UCSD-AML1 (cell line): Measurements from ENCODE around the gene ERCC6.

Experiments used
- DNase-seq: peaks from one replicate; lab custom pipeline; 2025; ENCODE audit not compliant: unreplicated experiment; lab: John Stamatoyannopoulos, UW

Gene ERCC6

DNA sequence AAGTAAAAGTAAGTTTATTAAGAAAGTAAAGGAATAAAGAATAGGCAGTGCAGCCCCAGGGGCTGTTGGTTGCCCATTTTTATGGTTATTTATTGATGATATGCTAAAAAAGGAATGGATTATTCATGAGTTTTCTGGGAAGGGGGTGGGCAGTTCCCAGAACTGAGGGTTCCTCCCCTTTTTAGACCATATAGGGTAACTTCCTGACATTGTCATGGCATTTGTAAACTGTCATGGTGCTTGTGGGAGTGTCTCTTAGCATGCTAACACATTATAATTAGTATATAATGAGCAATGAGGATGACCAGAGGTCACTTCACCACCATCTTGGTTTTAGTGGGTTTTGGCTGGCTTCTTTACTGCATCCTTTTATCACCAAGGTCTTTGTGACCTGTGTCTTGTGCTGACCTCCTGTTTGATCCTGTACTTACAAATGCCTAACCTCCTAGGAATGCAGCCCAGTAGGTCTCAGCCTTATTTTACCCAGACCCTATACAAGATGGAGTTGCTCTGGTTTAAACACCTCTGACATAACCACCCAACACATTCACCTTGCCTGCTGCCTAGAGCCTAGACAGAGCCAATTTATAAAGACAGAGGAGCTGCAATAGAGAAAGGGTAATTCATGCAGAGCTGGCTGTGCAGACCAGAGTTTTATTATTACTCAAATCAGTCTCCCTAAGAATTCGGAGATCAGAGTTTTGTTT, 10.9 kb upstream of the ERCC6 start:
- DNase-seq, result no peak

DNA sequence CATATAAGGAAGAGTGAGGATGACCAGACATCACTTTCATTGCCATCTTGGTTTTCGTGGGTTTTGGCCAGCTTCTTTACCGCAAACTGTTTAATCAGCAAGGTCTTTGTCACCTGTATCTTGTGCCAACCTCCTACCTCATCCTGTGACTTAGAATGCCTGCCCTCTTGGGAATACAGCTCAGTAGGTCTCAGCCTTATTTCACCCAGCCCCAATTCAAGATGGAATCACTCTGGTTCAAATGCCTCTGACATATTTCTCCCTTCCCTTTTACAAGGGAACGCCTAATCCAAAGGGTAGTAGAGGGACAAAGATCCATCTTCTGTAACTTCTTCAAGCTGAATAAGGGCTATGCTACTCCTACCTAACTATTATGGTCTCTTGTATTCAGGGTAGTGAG, 4.7 kb upstream of the ERCC6 start:
- DNase-seq, result no peak

DNA sequence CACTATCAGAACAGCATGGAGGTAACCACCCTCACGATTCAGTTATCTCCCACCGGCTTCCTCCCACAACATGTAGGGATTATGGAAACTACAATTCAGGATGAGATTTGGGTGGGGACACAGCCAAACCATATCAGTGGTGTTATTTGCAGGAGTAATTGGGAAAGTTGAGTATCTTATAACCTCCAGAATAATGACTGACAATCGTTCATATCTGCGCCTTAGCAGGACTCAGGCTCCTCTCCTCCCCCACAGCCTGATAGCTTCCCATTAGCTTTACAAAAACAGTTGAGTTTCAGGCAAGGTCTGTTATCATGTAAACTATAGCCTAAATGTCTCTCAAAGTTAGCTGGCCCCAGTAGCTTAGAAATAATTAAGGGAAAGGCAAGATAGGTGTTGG, 3.4 kb upstream of the ERCC6 start:
- DNase-seq, result no peak

DNA sequence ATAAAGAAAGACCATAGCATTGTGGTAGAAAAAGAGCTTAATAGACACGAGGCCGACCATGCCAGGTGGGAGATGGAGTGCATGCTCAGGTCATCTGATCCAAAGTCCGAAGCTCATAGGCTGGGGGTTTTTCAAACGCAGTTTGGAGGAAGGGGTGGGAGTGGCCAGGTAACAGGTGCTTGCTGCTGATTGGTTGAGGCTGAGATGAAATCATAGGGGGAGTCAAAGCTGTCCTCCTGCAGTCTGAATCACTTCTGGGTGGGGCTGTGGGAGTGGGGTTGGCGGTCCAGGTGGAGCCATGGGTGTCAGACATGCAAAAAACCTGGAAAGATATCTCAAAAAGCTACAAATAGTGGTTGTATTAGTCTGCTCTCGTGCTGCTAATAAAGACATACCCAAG, 2.8 kb upstream of the ERCC6 start:
- no peak for DNase-seq

DNA sequence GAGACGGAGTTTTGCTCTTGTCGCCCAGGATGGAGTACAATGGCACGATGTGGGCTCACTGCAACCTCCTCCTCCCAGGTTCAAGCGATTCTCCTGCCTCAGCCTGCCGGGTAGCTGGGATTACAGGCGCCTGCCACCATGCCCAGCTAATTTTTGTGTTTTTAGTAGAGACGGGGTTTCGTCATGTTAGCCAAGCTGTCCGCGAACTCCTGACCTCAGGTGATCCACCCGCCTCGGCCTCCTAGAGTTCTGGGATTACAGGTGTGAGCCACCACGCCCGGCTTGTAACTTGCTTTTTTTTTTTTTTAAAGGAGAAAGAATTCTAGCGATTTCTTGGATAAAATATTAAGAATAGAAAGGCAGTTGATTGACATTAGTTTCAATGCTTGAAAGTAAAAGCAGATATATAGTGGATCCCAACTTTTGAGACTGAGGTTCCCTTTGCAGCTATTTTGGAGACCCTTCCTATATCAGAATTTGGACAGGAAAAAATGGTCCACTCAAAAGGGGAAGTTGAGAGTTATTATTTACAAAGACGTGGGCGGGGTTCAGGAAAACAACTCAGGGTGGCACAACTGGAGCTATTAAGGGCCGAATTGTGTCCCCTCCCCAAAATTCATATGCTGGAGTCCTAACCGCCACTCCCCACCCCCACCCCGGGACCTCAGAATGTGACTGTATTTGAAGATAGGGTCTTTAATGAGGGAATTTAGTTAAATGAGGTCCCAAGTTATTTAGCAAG, 1.3 kb upstream of the ERCC6 start:
- no peak for DNase-seq

DNA sequence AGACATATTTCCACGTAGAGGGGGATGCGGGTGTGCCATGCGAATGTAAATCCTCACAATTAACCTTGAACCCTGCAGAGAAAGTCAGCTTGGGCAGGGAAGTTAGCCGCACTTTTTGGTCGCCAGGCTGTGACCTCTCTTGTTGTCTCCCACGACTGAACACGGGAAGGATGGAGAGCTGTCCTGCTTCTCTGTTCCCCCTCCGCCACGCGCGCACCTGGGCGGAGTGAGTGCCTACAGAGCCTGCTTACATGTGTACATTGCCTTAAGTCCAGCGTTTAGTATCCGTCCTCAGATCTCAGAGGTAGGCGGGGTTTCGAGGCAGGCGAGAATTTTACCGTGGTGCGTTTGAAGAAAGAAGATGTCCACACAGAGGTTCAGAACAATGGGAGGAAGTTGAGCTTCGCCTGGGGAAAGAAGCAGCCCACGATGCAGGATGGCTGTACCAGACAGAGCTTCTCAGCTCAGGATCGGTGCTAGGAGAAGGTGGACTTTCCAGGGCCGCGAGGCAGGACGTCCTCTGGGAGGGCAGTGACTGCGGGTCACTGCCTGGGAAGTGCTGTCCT, 482 bp upstream of the ERCC6 start:
- DNase-seq, result peak; percentile 69

DNA sequence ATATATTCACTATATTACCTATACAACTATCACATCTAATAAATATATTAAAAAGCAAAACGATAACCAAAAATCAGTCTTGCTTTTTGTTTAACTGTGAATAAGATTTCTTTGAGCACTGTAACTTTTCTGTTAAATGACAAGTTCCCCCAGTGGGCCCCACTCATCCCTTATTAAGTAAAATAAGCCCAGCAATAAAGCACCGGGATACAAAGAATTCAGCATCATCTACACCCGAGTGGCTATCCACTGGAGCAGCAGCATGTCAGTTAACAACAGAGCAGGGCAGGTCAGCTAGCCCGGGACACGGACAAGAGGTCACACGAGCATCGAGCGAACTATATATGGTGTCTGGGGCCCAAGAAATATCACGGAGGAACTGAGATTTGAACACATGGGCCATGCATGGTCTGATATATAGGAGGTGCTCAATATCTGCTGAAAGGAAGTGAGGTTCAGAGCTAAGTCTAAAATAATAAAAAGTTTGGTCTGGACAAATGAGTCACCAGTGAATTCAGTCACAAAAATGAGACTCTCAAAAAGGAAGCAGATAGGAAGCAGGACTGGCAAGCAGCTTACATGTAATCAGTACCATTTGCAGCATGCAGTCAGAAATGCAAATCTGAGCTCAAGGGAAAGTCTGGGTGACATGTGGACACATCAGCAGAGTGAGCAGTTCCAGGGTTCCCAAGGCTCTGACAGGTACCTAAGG, 4.1 kb downstream of the ERCC6 start:
- no peak for DNase-seq

DNA sequence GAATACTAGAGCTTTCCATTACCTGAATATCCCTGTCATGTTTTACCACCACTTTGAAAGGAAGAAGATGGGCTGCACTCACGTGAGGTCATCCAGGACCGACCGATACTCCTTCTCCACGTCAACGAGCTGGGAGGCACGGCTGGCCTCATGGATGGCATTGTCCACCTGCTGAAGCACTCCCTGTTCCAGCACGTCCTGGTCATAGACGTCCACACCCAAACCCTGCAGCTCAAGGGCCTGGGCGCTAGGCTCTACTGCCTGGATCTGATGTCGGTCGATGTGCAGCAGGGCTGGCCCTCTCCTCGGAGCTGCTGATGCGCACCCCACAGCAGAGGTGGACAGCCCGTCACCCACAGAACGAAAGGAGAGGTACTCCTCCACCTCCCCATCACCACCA, 6.5 kb downstream of the ERCC6 start:
- DNase-seq, result no peak

DNA sequence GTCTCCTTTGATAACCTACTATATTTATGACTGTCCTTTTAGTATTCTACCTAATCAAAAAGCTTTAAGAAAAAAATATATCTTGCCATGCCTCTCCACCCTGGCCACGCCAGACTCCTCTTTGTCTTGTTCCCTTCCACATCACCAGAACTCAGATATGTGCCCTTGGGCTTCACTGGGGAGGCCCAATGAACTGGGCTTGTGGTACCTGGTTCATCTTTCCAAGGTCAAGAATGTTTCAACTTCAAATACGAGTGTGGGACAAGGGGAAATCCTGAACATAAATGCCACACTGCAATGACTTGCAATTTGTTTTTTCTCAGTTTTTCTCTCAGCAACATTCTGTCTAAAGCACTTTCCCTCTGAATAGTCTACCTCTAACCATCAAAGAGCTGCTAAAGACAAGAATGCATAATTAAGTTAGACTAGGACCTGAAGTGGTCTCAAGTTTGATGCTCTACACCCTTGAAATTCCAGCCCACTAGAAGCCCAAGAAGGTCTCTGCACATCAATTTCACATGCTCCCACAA, 9.9 kb downstream of the ERCC6 start:
- no peak for DNase-seq

DNA sequence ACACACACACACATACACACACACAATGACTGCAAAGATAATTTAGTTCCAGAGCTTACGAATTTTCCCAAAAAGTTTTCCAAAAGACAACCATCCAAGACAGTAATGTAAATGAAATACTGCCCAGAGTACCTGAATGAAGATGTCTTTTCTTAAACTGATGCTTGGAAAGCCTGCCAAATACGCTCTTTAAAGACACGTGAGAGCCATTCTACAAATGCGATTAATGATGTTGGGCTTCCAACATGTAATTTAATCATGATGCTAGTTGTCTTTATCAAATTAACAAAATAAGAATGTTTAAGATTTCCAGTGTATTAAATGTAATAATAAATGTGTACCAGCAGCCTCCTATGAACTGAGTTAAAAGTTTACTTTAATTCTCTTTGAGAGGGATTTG, 11.1 kb downstream of the ERCC6 start:
- DNase-seq, result no peak

DNA sequence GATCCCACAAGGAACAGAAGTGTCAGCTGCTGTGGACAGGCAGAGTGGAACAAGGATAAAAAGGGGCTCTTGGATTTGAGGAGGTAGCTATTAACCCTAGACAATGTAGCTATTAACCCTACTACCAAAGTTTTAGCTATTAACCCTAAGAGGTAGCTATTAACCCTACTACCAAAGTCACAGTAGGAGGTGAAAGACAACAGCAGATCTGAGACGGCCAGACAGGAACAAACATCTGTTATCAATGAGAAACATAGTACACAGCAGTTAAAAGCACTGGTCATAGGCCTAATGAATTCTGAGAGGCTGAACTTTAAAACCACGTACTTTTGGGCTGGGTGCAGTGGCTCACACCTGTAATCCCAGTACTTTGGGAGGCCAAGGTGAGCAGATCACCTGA, 11.9 kb downstream of the ERCC6 start:
- no peak for DNase-seq

DNA sequence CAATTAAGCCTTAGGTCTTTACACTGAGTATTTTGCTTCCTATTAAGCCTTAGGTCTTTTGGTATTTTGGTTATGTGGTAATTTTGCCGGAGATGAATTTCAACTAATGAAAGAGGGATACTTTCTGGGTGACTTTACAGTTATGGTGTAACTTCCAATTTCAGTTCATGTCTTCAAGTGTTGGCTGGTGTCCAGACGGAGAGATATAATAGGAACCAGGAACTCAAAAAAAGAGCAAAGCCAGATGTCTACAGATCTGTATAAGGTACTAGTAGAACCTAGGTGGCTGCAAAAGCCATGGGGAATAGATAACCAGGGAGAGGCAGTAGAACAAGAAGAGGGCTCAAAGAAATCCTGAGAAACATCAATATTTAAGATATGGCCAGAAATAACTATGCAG, 12.3 kb downstream of the ERCC6 start:
- DNase-seq, result no peak

DNA sequence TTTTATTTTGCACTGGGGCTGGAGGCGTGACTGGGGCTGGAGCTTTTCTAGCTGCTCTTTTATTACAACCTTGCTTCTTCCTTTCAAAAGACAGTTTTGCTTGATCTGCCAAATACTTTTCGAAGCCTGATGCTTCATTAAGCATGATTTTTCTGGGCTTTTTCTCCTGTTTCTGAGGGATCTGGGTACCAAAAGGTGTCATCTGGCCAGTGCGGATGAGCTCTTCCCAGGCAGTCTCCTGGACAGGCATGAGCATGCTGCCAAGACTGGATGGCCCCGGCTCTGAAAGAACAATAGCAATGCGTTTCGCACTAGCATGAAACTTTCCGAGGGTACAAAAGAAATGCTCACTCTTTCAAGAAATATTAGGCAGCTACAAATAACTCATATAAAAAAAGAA, 14.4 kb downstream of the ERCC6 start:
- DNase-seq, result no peak

DNA sequence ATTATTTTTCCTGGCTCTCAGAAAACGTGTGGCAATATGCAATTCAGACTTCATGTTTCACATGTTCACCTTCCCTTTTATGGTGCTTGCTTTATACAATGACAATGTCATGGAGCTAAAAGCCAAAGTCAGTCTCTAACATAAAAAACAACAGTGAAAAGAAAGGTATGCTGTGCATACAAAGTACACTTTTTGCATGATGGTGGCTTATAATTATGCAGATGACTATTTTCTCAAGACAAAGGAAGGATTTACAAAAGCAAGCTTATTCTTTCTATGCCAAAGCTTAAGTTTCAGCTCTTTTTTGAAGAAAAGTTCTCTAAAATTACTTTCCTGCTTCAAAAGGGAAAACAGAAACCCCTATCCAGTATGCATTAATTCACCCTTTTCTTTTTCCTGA, 15.6 kb downstream of the ERCC6 start:
- DNase-seq, result no peak

DNA sequence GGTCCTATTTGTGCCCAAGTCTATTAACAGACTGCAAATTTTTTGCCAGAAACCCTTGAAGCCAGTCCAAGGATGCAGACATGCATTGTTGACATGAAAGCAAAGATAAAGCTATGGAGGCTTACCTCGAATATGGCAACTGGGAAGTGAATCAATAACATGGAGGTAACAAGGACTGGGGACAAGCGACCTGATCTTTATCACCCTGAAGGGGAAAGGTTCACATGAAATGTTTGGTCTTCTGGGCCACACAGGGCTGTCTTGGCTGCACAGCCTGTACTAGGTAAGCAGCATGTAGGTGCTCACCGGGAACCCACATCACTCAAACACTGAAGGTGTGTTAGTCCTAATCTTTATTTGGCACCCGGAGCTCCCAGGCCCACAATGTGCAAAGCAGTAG, 17.9 kb downstream of the ERCC6 start:
- DNase-seq, result no peak

DNA sequence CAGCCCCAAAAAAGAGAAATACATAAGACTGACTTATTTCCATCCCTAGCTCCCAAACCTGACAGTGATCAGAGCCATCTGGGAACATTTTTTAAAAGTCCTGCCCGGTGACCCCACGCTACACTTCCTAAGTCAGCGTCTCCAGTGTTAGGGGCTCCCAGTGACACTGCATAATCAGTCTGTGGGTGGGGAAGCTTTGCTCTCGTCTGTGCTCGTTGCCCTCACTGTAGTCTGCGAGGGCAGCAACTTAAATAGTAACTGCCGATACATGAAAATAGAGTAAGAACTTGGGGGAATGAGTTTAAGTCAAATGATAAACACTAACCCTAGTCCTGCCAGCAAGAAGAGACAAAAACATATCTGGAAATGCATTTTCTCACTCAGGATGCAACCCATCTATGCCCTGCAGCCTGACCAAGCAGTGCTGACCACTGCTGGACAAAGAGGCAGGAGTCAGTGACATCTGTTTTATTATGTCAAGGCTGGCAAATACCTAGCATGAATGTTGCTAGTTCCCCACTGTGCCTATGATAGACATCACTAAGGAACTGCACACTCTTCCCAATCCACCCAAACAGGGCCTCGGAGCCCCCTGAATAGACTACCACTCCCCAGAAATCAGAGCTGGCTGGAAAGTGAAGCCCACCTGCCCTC, 18.7 kb downstream of the ERCC6 start:
- DNase-seq, result no peak

DNA sequence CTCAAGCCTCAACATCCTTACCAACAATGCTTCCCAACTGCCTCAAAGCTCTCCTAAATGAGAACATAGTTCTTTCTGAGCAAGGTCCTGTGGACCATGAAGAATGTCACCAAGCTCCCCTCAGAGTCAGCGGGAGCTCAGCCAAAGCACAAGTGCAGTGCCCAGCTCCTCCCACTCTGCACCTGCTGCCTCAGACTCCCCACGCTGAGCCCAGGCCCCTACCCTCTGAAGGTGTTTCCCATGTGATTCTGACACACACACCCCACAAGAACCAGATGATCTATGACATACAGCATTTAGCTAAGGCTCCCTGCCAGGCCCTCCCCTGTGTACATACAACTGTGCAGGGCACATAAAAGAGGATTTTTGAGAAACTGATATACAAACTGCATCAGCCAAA, 19.2 kb downstream of the ERCC6 start:
- no peak for DNase-seq

DNA sequence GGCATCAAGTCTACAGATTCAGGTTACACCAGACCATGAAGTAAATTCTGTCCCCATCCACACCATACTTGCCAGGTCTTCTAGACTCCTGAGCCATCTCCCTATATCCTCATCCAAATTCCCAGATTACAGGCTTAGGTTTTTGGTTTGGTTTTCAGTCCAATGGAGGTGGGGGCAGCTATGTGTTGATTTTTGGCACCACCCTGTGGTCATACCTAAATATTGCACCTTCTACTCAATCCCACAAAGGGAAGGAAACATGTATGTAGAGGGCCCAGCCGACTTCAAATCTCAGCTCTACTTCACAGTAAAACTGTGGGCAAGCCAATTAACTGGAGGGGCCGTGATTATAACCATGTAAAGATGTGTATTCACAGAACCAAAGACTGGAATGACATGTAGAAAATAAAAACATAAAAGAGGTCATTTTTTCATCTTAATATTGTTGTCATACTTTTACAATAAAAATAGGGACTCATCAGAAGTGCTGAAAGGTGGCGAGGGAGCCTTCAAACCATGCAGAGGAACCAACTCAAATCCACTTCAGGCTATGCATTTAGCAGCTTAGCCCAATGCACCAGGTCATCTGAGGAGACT, 19.8 kb downstream of the ERCC6 start:
- DNase-seq, result no peak

DNA sequence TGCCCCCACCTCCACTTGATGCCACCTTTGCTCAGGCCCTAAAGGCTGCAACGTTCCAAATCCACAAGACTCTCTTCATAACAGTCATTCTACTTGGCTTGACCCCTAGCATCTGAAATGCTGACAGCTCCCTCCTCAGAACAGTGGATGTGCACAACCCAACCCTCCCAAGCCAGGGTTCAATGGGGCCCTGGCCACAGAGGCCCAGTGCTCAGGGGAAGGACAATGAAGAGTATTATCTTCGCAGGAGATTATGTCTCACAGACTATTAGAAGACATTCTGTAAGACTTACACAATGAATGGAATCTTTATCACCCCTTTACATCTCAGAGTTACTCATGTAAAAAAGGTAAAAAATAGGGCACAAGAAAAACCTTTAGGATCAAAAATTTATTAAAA, 20.4 kb downstream of the ERCC6 start:
- DNase-seq, result no peak

DNA sequence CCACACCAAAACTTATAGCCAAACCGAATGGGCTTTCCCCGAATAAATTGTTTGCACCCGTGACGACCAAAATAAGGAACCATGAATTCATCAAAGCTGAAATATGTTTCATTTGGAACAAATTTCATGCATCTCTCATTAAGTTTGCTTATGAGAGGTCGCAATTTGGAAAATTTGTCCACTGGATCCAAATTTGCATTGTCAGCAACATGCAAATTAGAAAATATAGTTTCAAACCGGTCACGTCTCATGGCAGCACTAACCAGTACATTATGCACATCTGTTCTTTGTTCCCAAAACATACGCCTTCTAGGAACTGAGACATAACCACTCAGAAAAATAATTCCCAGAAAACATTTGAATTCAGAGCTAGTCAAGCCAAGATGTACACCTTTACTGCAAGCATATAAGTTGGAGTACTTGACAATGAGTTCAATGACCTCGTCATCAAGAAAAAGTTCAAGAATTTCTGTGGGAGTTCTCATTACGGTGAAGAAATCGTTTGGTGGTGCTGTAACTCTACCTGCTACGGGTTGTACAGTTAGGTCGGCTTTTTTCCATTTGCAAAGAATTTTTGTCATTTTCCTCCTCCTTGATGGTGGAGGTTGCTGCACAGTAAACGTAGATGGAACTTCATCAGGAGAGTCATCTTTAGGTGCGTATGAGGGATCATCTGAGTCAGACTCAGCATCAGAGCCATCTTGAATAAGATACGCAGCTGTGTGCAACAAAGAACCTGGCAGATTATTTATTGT, 22.5 kb downstream of the ERCC6 start:
- no peak for DNase-seq
